GM19455 (cell line): ENCODE results near the gene KCNQ1OT1.

Experiments
- ATAC-seq: cut with Tn5 transposase; IDR thresholded peaks from one replicate; pipeline ENCODE4 v1.9.1; 2021; ENCODE audit not compliant: unreplicated experiment

The KCNQ1OT1 gene

DNA sequence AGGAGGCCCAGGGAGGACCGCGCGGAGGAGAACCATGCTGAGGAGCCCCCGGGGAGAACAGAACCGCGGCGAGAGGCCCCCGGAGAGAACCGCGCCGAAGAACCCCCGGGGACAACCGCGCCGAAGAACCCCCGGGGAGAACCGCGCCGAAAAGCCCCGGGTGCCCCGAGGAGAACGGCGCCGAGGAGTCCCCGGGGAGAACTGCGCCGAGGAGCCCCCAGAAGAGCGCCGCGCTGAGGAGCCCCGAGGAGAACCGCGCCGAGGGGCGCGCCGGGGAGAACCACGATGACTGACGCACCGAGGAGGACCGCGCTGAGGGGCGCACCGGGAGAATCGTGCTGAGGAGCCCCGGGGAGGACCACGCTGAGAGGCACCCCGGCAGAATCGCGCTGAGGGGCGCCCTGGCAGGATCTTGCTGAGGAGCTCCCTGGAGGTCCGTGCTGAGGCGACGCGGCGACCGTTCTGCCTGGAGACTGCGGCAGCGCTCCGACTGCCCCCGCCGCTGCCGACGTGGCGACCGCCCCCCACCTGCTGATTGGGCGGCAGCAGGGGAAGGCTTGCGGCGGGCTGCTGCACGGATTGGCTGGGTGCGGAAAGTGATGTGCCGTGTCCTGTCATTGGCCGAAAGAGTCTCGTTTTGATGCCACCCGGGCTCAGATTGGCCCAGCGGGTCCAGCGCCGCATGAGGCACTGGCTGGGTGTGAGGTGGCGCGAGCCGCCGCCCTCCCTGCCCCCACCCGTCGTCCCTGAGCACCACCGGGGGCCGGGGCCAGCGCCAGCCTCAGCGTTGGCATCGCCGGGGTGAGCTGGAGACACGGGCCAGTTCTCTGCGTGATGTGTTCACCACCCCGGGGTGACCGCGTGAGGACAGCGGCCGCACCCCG lies at the start of gene KCNQ1OT1:
TSS of gene KCNQ1OT1 (minus strand) at position 464 of the 884 bp plus-strand sequence.
- peak; percentile 82 for ATAC-seq

GRCh38 chr11:2748814-2749554 lies 49.2 kb upstream of the KCNQ1OT1 start:
- no peak for ATAC-seq

- no peak for ATAC-seq
Observed at GRCh38 chr11:2748061-2748813, 48.4 kb upstream of the KCNQ1OT1 start.

DNA sequence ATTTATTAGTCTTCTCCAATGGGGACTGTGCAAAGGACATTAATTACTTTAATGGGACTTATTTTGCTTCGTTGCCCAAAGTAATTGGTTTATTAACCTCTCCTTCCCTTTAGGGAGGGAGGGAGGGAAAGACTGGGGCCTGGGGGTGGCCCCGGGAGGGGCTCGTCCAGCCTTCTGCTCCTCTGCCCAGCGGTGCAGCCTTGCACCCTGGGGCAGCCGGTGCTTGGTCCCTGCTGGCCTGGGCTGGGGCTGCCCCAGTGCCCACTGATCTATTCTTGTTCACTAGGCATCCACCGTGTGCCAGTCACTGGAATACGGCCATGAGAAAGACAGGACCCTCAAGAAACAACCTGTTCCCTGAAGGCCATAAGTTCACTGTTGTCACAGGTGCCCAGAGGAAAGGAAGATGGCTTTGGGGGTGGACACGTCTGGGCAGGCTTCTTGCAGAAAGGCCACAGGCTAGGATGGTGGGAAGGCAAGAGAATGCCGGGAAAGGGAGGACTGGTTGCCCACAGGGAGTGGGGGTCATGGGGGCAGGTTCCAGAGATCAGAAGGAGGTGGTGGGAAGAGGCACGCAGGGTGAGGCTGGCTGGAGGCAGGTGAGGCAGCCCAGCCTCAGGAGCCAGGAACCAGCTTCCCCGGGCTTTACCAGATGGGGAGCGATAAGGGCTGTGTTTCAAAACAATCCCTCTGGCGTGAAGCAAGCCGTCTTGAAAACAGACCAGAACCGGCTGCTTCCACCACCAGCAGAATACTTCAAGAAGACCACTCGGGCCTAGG lies 47.6 kb upstream of the KCNQ1OT1 start:
- no peak for ATAC-seq

DNA sequence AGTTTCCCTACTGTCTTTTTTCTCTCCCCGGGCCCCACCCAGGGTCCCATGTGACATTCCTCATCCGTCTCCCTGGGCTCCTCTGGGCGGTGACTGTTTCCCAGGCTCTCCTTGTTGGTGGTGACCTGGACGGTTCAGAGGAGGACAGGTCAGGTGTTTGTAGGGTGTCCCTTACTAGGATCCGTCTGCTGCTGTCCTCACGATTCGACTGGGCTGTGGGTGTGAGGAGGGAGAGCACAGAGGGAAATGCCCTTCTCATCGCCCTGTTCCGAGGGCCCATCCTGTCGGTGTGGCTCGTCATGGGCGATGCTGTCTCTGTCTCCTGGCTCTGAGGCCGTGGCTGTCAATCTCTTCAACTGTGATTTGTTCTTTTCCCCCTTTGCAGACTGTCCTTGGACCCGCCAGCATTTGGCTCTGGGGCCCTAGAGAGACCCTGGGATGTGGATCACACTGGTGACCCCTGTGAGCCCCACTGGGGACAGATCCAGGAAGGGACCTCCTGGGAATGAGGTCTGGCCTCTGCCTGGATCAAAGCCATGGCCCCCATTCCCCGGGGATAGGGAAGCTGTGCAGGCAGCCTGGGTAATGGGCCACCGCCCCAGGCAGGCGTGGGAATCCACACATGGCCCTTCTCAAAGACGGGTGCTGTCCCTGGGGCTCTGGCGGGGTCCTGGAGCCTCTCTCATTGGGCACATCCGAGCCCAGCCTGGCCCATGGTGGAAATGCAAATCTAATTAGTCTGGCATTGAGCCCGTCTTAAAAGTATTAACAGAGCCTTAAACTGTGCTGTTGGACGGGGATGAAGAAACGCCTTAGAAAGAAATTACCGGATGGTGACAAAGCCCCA lies 46.8 kb upstream of the KCNQ1OT1 start:
- no peak for ATAC-seq

DNA sequence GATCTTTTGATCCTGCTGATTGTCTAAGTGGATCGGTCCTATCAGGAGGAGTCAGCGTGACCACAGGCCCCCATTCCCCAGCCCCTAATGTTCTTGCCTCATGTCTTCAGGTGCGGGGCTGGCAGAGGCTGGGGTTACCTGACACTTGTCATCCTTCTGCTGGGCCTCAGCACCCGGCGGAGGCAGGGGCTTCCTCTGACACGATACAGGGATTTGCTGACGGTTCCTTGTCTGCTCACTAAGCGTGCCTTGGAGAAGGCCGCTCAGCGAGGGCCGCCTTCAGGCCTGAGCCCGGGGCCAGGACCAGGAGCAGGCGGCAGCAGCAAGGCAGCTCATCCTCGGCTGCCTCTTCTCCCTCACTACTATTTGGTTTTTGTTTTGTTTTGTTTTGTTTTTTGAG lies 45.7 kb upstream of the KCNQ1OT1 start:
- no peak for ATAC-seq

DNA sequence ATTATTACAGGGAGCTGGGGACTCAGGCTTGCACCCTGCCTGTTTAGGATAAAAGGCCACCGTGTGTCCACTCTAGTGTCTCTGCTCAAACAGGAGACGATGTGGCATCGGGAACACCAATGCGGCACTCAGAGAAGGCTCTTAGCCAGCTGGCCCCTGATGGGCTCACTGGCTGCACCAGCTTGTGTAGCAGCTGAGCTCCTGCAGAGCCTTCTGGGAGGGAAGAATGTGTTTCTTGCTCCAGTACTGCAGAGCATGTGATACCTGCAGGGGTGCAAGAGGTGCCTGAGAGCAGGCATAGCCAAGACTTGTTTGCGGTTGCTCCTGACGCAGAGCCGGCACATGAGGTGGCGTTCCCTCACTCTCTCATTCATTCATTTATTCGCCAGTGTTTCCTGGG lies 44.4 kb upstream of the KCNQ1OT1 start:
- no peak for ATAC-seq

GRCh38 chr11:2743427-2744110 lies 43.8 kb upstream of the KCNQ1OT1 start:
- no peak for ATAC-seq

GRCh38 chr11:2742611-2743426 lies 43.0 kb upstream of the KCNQ1OT1 start:
- no peak for ATAC-seq

GRCh38 chr11:2742201-2742600 lies 42.4 kb upstream of the KCNQ1OT1 start:
- ATAC-seq: no peak

GRCh38 chr11:2741377-2742131 lies 41.8 kb upstream of the KCNQ1OT1 start:
- no peak for ATAC-seq

DNA sequence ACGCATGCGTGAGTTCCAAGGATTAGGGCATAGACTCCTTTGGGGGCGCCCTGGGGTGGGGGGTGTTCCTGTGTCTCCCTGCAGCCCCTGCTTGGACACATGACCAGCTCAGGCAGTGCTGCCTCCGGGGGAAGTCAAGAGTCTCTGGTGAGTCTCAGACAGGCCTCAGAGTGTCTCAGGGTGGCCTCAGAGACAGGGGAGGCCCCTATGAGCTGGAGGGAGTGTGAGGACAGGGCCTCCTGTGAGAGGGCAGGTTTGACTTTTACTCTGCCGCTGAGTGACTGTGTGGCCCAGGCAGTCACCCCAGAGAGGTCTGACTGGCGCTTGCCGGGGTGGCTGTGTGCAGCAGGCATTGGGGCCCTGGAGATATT lies 41.2 kb upstream of the KCNQ1OT1 start:
- no peak for ATAC-seq

- ATAC-seq: no peak
Observed at GRCh38 chr11:2740275-2740940, 40.6 kb upstream of the KCNQ1OT1 start.

GRCh38 chr11:2739531-2740274 lies 39.9 kb upstream of the KCNQ1OT1 start:
- no peak for ATAC-seq

DNA sequence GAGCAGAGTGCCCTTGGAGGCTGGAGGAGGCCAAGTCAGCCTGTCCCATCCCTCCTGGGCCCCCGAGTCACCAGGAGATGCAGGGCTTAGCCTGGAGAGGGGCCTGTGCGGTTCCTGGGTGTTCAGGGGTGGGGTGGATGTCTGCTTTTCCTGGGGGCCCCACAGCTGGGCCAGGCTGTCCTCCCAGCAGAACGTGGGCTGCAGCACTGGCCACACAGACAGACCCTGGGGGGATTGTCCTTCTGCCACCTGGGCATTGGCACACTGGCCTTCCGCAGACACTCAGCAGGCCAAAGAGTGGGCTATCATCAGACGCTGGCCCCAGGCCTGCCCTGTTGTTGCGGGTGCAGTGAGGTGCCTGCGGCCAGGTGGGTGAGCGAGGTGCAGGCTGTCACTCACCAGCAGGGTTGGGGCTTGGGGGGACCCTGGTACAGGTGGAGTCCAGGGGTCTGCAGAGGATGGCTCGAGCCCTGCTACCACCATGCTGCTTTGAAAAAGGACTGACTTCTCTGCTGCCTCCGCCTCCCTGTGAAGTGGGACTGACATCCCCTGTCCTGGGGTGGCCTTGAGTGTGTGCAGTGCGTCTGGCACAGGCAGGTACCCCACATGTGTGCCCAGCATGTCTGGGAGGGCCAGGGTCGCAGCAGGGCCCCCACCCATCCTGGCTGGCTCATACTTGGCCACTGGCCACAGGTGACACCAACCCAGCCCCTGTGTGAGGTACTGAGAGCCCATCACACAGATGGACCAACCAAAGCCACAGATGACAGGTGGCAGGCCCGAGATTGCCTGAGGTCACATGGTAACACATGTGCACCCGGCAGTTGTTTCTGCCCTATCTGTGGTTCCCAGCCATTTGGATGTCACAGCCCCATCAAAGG lies 39.0 kb upstream of the KCNQ1OT1 start:
- ATAC-seq: no peak
